GM04504 (cell line): ENCODE results near the gene ATAD2B.

ENCODE experiments used
- DNase-seq: peaks from one replicate; pipeline ENCODE4 v3.0.0-alpha.2; 2012; ENCODE audit warnings: low read depth

The ATAD2B gene

DNA sequence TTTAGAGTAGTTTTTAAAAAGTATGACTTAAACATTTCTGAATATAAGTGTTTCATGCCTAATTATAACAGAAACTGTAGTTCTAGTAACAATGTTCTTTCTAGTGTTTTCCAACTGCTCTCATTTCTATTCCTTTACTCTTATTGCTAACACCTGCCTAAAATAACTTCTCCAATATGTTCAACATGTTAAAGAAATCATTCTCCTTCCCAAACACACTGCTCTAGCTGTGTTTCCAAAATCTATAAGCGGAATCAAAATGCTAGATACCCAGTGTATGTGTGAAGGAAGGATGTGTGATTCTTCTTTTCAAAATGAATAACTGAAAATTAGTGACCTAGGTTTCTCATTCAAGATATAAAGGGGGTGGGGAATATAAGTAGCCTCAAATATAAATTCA lies 89.1 kb downstream of the ATAD2B start:
- DNase-seq, result no peak

DNA sequence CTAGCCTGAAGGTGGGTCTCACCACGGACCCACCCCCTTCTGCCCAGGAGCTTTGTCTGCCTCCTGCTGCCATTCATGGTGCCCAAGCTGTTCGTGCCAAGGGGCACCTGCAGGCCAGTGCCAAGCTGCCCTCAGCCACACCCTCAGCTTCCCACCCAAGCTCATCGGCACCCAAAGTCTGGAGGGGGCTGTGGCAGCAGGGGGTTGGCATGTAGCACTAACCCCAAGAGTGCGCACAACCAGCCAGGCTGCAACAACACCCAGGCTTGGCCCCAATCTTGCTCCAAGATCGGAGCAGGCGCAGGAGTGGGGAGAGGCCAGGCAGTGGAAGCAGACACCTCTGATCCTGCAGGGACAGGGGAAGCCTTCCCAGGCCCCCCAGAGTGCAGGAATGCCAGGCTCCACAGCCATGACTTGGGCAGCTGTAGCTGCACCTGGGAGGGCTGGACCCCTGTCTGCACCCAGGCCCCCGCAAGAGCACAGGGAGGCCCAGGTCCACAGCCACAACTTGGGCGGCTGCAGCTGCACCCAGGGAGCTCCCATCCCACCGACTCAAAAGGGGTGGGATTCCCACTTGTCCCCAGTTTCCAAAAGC lies 89.9 kb downstream of the ATAD2B start:
- no peak for DNase-seq

DNA sequence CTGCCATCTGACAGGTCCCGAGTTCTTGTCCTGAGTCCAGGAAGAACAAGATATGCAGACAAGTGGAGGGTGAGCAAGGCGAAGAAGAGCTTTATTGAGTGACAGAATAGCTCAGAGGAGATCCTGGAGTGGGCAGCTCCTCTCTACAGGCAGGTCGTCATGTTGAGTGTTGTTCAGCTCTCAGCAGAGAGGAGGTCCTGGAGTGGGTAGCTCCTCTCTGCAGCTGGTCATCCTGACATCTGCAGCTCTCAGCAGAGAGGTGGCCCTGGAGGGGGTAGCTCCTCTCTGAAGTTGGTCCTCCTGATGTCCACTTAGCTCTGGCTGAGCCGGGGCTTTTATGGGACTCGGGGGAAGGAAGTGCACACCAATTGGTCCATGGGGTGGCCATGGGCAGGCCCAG lies 90.4 kb downstream of the ATAD2B start:
- DNase-seq, result no peak

DNA sequence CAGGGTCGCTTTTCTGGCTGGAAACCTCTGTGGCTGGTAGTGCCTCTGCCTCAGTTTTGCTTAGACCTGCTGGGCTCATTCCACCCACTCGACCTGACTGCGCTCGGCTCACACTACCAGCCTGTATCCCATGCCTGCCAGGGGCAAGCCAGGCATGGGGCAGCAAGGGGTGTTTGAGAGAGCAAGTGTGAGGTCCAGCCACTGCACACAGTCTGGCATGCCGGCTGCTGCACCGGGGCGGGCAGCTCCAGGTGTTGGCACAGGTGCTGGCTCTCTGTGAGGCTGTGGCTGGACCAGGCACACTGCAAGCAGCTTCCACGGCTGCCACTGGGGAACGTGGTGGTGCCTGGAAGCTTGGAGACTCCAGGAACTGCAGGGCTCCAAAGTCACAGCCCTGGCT lies 90.9 kb downstream of the ATAD2B start:
- DNase-seq, result no peak

DNA sequence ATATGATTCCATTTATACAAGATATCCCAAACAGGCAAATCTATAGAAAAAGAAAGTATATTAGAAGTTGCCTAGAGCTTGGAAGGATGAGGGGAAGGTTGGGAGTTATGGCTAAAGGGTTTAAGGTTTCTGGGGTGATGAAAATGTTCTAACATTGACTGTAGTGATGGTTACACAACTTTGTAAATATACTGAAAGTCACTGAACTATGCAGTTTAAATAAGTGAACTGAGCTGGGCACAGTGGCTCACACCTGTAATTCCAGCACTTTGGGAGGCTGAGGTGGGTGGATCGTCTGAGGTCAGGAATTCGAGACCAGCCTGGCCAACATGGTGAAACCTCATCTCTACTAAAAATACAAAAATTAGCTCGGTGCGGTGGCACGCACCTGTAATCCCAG lies 91.5 kb downstream of the ATAD2B start:
- no peak for DNase-seq

DNA sequence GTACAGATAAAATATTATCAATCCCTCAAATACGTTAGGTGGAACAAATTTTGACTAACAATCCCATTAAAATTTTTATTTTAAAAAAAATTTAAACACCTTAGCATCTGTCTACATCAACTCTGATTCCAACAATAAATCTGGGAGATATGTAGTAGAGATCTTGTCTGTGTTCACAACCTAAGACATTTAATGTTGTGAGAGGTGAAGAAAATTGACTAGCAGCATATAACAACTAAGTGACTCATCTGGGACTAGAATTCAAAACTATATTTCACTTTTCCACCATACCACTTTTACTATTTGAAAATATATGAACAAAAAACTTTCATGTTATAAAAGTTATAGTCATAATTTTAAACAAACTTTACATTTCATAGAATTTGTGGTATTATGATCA lies 97.9 kb downstream of the ATAD2B start:
- no peak for DNase-seq

DNA sequence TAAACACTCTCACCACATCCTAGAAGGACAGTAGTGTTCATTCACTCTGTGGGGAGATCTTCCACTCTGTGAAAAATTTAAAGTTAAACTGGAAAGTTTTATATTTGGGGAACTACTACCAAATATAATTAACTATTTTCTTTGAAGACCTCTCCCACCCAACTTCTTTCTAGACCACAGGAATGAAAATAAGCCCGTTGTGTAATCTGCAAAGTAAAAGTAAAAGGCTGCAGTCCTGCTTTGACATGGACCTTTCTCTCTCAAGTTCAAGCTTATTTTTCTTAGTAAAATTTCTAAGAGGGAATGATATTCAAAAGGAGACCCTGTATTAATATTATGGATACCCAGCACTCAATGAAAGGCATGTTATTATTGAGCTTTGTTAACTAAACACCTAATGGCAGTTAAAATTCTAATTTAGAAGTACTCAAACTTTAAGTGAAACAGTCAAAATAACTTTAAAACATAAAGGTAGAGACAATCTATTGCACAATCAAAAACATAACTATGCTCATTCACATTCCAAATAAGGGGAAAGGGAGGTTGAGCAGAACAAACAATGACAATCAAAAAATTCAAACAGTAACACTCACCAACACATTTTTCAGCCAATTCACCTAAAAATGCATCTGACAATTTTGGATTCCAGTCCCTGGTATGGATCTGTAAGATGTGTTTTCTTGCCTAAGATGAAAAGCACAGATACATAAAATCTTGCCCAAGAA lies 98.5 kb downstream of the ATAD2B start:
- DNase-seq, result no peak

DNA sequence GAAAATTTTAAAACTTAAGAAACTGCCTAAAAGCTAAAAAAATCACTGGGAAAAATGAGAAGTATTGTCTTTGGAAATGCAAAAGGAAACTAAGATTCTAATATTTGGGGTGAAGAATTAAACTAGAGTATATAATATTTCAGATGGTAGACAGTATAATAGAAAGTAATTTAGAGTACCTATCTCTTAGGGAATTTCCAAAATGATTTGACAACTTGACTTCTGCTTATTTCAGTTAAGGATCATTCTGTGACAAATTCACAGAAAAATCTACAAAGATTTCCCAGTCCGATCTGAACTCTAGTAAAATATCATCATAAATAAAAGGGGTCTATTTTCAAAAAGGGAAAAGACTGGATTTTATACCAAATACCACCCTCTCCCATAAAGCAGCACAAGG lies 99.6 kb downstream of the ATAD2B start:
- no peak for DNase-seq

DNA sequence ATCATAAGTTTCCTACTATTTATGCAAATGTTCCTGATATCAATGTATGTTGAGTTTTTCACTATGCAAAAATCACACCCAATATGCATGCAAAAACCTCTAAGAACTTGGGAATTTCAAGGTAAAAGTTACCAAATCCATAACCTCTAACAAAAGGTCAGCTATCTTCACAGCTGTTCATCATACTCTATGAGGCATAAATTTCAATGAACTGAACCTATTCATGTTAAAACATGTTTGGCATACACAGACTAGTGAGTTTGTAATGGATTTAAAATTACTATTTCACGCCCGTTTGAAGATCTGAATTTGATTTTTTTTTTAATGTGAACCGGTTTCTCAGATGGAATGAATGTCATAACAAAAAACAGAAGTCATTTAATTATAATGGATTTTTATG lies 100.2 kb downstream of the ATAD2B start:
- no peak for DNase-seq

DNA sequence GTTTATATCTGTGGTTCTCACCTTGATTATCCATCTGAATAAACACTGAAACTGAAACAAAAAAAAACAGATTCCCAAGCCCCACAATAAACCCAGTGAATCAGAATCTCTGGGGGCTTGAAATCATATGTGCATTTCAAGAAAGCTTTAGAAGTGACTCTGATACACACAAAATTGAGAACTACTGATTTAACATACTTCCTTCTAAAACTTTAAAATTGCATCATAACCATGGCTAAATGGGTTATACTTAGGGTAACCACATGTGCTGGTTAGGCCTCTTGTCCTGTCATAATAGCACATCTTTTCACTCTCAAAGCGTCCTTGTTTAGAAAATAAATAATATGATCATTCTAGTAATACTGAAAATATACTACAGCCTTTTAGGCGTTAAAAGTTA lies 100.9 kb downstream of the ATAD2B start:
- no peak for DNase-seq

DNA sequence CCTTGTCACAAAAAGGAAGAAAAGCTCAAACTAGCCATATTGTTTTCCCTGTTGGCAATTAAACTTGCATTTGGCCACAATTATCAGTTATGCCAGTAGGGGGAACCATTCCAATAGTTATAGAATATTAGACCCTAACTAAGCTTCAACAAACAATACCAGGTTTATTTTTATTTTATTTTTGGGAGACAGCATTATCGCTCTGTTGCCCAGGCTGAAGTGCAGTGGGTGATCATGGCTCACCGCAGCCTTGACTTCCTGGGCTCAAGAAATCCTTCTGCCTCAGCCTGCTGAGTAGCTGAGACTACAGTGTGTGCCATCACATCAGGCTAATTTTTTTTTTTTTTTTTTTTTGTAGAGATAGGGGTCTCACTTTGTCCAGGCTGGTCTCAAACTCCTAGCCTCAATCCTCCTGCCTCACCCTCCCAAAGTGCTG lies 102.1 kb downstream of the ATAD2B start:
- peak; percentile 35 for DNase-seq

DNA sequence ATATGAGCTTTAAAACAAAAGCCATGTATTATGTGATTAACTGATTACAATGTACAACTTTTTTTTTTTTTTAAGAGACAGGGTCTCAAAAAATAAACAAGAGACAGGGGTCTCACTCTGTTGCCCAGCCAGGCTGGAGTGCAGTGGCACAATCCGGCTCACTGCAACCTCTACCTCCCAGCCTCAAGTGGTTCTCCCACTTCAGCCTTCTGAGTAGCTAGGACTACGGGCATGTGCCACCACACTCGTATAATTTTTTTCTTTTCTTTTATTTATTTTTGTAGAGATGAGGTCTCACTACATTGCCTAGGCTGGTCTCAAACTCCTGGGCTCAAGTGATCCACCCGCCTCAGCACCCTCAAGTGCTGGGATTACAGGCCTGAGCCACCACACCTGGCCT lies 103.1 kb downstream of the ATAD2B start:
- DNase-seq, result no peak

DNA sequence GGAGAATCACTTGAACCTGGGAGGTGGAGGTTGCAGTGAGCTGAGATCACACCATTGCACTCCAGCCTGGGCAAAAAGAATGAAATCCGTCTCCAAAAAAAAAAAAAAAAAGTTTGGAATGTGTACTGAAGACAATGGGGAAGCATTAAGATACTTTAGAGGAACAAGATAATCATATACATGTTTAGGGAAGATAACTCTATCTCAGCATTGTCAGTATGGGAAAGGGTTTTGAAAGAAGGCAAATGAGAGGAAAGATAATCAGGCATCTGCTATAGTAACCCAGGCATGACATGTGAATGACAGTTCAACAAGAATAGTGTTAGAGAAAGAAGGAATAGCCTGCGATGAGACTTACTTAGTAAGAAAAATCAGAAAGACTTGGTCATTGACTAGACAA lies 112.0 kb downstream of the ATAD2B start:
- DNase-seq, result no peak

DNA sequence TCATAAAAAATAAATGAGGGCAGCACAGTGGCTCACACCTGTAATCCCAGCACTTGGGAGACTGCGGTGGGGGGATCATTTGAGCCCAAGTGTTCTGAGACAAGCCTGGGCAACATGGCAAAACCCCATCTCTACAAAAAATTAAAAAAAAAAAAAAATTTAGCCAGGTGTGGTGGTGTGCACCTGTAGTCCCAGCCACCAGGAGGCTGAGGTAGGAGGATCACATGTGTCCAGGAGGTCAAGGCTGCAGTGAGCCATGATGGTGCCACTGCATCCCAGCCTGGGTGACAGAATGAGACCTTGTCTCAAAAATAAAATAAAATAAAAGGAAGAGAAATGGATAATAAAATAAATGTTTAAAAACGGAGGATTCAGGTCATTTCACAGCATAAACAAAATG lies 113.5 kb downstream of the ATAD2B start:
- no peak for DNase-seq

DNA sequence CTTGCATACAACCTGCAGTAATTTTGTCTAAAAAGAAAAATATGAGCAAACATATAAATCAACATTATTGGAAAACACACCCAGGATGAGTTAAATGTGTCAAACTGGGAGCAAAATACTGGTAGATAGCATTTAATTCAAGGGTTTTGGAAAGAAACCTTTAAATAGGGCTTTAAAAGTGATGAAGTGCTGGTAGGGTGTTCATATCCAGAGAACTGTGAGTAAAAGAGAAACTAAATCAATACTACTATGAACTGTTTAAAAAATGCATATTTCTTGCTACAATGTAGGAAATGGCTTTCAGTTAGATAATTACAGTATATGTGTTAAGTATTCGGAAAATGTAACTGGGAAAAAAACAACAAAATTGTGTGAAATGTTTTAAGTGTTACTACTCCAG lies 117.8 kb downstream of the ATAD2B start:
- DNase-seq, result no peak

DNA sequence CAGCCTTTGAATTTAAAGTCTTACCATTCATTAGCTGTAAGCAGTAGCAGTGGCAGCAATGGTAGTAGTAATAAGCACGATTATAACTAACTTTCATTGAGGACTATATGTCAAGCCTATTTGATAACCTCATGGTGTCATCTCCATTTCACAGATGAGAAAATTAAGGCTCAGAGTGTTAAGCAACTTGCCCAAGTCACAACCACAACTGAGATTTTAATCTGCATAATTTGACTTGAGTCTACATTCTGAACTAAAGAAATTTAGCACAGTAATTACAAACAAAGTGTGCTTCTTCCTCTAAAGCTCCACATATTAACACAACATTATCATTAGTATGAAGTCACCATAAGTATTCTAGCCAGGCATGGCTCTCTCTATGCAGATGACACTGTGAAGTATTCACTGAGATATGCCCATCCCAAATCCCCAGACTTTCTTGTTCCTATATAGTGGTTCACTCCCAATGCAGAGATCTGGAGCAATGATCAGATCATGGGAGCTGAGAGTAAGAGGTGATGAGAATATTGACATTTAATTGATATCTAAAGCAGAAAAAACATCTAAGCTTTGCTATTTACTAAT lies 120.2 kb downstream of the ATAD2B start:
- no peak for DNase-seq

DNA sequence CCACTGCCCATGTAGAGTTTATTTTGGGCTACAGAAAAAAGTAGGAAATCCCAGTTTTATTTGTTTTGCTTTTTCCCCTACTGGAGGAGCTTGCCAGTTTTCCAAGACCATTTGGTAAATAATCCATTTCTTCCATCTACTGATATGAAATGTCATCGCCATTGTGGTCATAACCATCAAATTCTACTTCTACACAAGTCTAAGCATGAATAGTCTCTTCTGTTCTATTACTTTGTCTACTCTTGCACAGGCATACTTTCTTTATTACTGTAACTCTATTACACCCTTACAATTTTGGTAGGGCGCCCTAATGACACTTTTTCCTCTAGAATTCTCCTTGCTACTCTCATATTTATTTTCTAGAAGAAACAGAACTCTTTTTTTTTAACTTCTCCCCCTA lies 120.7 kb downstream of the ATAD2B start:
- no peak for DNase-seq

DNA sequence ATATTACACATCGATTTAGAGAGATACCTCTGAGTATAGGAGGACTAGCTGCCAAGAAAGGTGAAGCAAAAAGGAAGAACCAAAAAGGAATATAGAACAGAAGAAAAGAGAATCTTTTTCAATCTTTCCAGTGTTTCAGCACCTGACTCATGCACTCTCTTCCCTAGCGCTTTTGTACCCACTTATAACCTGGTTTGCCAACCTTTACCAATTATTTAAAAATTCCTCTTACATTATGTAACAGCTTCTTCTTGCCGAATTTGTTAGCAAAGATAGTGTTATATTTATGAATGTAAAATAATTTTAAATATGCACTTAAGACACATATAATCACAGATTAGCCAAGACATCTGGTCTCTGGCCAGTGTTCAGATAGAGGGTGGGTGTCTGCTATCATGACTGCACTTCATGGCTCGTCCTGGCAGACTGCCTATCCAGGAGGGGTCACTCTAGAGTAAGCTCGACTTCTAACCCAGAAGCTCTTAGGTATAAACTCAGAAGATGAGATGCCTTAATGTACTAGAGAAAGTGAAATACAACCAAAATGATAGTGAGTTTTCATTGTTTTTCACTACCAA lies 122.9 kb downstream of the ATAD2B start:
- DNase-seq, result no peak

DNA sequence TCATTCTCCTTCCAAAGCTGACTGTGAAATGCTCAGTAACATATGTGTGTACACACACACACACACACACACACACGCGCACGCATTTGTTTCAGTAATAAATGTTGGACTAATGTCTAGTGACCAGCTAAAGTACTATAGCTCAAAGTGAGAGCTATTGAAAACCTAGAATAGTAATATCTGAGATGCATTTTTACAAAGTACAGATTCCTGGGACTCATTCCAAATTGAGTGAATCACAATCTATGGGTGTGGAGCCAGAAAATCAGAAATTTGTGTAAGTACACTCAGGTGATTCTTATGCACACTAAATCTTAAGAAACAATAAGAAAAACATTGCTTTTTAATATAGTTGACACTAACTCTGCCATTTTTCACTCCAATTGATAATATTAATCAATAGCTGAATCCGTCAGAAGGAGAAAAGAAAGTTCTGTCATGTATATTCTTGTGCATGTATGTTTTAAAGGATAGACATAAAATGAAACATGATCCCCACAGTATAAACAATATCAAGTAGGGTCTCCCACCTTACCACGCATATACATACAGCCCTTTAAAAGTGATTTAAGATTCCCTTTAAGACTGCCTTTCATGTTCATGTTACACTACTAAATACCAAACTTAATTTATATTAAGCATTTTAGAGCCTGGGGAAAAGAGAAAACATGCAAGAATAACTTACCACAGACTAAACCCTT lies 123.5 kb downstream of the ATAD2B start:
- DNase-seq, result peak; percentile 42

DNA sequence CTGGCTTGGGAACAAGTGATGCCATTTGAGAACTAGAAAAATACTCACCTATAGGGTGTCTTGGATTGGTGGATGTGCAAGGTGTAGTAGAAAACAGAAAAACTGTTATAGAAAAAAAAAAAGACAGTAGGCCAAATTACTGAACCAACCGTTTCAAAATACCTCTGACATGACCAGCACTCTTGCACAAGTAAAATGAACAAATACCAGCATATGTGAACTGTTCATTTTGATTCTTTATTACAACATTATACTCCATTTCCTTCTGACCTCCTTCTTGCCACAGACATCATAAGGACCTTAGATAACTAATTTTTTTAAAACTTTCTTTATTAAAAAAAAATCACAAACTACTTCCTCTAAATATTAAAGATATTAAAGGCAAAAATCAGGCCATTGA lies 125.5 kb downstream of the ATAD2B start:
- peak; percentile 40 for DNase-seq

DNA sequence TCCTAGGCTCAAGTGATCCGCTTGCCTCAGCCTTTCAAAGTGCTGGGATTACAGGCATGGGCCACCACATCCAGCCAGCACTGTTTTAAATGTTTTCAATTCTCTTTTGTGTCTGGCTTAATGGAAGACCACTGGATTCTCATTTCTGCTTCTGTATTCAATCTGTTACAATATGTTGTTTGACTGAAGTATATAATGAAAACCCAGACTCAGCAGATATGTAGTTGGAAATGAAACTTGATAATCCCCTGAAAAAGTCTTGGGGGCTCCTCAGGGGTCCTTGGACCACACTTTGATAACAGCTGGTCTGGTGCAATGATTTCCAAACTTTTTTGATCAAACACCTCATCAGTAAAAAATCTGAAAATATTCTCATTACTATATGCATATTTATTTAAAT lies 132.7 kb downstream of the ATAD2B start:
- DNase-seq, result no peak

DNA sequence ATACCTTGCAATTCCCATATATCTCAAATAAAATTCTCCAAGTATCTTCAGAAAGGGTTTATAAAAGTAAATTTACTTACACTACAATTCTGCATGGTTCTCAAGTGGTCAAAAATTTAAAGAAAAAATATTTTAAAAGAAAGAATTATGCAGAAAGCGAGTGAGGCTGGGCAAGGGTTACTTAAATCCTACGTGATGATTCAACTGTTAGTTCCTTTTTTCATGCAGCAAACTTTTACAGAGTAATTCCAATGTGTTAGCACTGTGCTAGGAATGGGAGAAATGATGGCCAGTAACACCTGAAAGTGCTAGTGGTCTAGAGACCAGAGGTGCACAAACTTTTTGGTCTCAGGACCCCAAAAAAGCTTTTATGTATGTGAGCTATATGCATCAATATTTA lies 133.4 kb downstream of the ATAD2B start:
- no peak for DNase-seq

DNA sequence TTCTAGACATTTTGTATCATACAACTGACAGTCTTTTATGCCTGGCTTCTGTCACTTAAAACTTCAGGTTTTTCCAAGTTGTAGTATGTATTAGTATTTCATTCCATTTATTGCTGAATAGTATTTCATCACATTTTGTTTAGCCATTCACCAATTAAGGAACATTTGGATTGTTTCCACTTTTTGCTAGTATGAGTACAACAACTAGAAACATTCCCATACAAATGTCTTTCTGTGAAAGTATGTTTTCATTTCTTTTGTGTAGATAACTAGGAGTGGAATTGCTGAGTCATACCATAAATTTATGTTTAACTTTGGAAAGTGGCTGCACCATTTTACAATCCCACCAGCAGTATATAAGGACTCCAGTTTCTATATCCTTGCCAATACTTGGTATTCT lies 135.9 kb downstream of the ATAD2B start:
- DNase-seq, result peak; percentile 60
